ENCODE results near the gene SLC9A5.

DNA sequence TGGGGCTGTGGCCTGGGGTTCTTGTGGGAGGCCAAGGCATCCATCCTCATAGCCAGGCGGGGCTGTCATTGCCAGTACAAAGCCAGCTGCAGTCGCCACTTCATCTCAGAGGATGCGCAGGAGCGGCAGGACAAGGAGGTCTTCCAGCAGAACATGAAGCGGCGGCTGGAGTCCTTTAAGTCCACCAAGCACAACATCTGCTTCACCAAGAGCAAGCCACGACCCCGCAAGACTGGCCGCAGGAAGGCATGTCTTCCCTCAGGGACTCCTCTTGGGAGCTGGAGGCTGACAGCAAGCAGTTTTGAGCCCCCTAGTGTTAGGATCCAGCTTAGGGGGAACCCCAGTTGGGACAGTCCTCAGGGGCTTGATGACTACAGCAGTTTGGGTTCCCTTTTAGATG, 15.5 kb downstream of the SLC9A5 start:
- TF ChIP-seq CTCF (IDR thresholded peaks at IDR 0.05) (no peak), TEAD4 (CRISPR knock-in tag; IDR thresholded peaks at IDR 0.05) (no peak), KAT7 (CRISPR knock-in tag; IDR thresholded peaks at IDR 0.05; ENCODE audit: borderline replicate concordance) (no peak), JAZF1 (CRISPR knock-in tag; IDR thresholded peaks at IDR 0.05) (no peak), RELA (CRISPR knock-in tag; IDR thresholded peaks at IDR 0.05; ENCODE audit: borderline replicate concordance) (no peak), E2F1 (CRISPR knock-in tag; IDR thresholded peaks at IDR 0.05) (no peak), ETV6 (CRISPR knock-in tag; IDR thresholded peaks at IDR 0.05) (no peak), IRF1 (CRISPR knock-in tag; IDR thresholded peaks at IDR 0.05) (no peak), NFYB (CRISPR knock-in tag; conservative IDR thresholded peaks at IDR 0.05; ENCODE audit: low read depth) (no peak)

Measured in WTC11 (cell line).